Breast epithelium (tissue), 4 donors: ENCODE data around the gene SLC26A9. TPM values are rescaled to one million over a fixed set of nuclear protein-coding genes. Genes with fewer than 3 reads are reported as not detected.
A peak's percentile ranks its signal among the peaks of the same experiment; 100 is the strongest.

Experiments
- DNase-seq, 2 donors: peaks; one replicate each; pipeline ENCODE4 v3.0.0-alpha.2; 2019; ENCODE audit warnings: low spot score in 2 of 2
- H3K27ac ChIP-seq, 2 donors: fragments of 200-600 bp; sonication (generic) in 1 of 2; one replicate each; pipeline ENCODE4 v1.5.1; 2016 to 2019; ENCODE audit warnings: mild to moderate bottlenecking in 1 of 2
- H3K27me3 ChIP-seq, 2 donors: fragments of 200-600 bp; sonication (generic) in 1 of 2; one replicate each; pipeline versions ENCODE4 v1.5.1 to v1.6.0; 2017 to 2019; ENCODE audit warnings: control low read depth in 1 of 2, mild to moderate bottlenecking in 1 of 2
- H3K36me3 ChIP-seq: fragments of 200-600 bp; one replicate; pipeline ENCODE4 v1.5.1; 2019
- H3K4me1 ChIP-seq, 2 donors: fragments of 200-600 bp; sonication (generic); one replicate each; pipeline ENCODE4 v1.5.1; 2016 to 2019; ENCODE audit warnings: control low read depth in 1 of 2
- H3K4me3 ChIP-seq, 3 donors: fragments of 200-600 bp; sonication (generic); 1 replicate in 2 of 3; 2 replicates in 1 of 3; pipeline ENCODE4 v1.5.1; 2016 to 2019; ENCODE audit warnings: mild to moderate bottlenecking in 3 of 3, moderate library complexity in 2 of 3
- H3K9me3 ChIP-seq, 2 donors: fragments of 200-600 bp; sonication (generic) in 1 of 2; one replicate each; pipeline ENCODE4 v1.5.1; 2016 to 2019; ENCODE audit warnings: control low read depth in 1 of 2
- POLR2A ChIP-seq: fragments of 450-650 bp; IDR thresholded peaks from one replicate; pipeline ENCODE4 v1.6.1; 2016; ENCODE audit warnings: antibody characterized with exemption, mild to moderate bottlenecking, moderate library complexity
- POLR2AphosphoS5 ChIP-seq, 3 donors: sonication (generic); formaldehyde crosslinking; IDR thresholded peaks; one replicate each; pipeline ENCODE4 v1.6.1; 2017; ENCODE audit warnings: antibody characterized with exemption in 3 of 3
- intact Hi-C: fragments of 100-400 bp; cut with DNase I; formaldehyde crosslinking; loops from one replicate; pipeline ENCODE4 v1.15.1; 2023; ENCODE audit warnings: low total_unique reads
- total RNA-seq, 3 donors: library from RNA; depleted of rRNA; stranded (reverse); fragments of >200 nt; gene quantifications; one replicate each; pipeline ENCODE4 v1.1.0, GENCODE V29; 2016
- TF ChIP-seq, protein P1 (sequence below), 3 donors: fragments of 450-650 bp; IDR thresholded peaks; one replicate each; pipeline ENCODE4 v1.5.1; 2016 to 2017; ENCODE audit warnings: antibody characterized with exemption in 3 of 3, mild to moderate bottlenecking in 3 of 3, moderate library complexity in 3 of 3

Gene SLC26A9
- total RNA-seq, 3 donors from 2014 or later, result not detected

DNA sequence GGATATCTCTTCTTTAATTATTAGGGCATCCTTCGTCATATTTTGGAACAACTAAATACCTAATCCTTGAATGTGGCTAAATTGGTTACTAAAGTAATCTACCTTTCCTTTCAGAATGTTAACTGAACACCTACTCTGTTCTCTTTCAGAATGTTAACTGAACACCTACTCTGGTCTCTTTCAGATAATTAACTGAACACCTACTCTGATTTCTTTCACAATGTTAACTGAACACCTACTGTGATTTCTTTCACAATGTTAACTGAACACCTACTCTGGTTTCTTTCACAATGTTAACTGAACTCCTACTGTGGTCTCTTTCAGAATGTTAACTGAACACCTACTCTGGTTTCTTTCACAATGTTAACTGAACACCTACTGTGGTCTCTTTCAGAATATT is 38.0 kb upstream of the SLC26A9 start:
- peaks cover 0 to 3% of the 10 kb centered on the region in 2 donors for H3K27me3 ChIP-seq
- no peak overlapping the region for H3K4me3 ChIP-seq
- intact Hi-C loops, result loop anchor here (5.0 kb wide), 2 partner anchors 126 to 1431 kb away; no protein-coding TSS in a partner anchor
- peaks cover 0 to 10% of the 10 kb centered on the region in 2 donors for H3K4me1 ChIP-seq
- TF ChIP-seq POLR2AphosphoS5 (IDR thresholded peaks at IDR 0.05) (no peak), POLR2A (no peak)
- TF ChIP-seq, protein P1, sequence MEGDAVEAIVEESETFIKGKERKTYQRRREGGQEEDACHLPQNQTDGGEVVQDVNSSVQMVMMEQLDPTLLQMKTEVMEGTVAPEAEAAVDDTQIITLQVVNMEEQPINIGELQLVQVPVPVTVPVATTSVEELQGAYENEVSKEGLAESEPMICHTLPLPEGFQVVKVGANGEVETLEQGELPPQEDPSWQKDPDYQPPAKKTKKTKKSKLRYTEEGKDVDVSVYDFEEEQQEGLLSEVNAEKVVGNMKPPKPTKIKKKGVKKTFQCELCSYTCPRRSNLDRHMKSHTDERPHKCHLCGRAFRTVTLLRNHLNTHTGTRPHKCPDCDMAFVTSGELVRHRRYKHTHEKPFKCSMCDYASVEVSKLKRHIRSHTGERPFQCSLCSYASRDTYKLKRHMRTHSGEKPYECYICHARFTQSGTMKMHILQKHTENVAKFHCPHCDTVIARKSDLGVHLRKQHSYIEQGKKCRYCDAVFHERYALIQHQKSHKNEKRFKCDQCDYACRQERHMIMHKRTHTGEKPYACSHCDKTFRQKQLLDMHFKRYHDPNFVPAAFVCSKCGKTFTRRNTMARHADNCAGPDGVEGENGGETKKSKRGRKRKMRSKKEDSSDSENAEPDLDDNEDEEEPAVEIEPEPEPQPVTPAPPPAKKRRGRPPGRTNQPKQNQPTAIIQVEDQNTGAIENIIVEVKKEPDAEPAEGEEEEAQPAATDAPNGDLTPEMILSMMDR (IDR thresholded peaks at IDR 0.05), result no peak
- H3K27ac ChIP-seq, result no peak overlapping the region
- DNase-seq, result no peak
- H3K36me3 ChIP-seq, result no peaks in the 10 kb centered on the region
- H3K9me3 ChIP-seq, result no peaks in the 10 kb centered on the region

GRCh38 chr1:205980237-205980870 is 37.1 kb upstream of the SLC26A9 start:
- DNase-seq, result no peak
- no peak overlapping the region for H3K4me3 ChIP-seq
- intact Hi-C loops, result loop anchor here (5.0 kb wide), 2 partner anchors 127 to 1432 kb away; no protein-coding TSS in a partner anchor

GRCh38 chr1:205979301-205979700 is 36.0 kb upstream of the SLC26A9 start:
- no peak for DNase-seq
- Histone ChIP-seq H3K9me3 (no peaks in the 10 kb centered on the region), H3K27ac (no peak overlapping the region), H3K36me3 (no peaks in the 10 kb centered on the region), H3K4me1 (peaks cover 0 to 4% of the 10 kb centered on the region in 2 donors), H3K4me3 (no peak overlapping the region), H3K27me3 (peaks cover 0 to 4% of the 10 kb centered on the region in 2 donors)
- TF ChIP-seq POLR2AphosphoS5 (IDR thresholded peaks at IDR 0.05) (no peak), POLR2A (no peak)
- TF ChIP-seq, protein P1 (IDR thresholded peaks at IDR 0.05), result no peak
- intact Hi-C loops, result loop anchor here (10.0 kb wide), 1 partner anchor 184 kb away; no protein-coding TSS in a partner anchor

More at GRCh38 chr1:205980237-205980870, 37.1 kb upstream of the SLC26A9 start:
- TF ChIP-seq, protein P1 (IDR thresholded peaks at IDR 0.05), result no peak
- TF ChIP-seq POLR2AphosphoS5 (IDR thresholded peaks at IDR 0.05) (no peak), POLR2A (no peak)
- Histone ChIP-seq H3K4me1 (peaks cover 0 to 10% of the 10 kb centered on the region in 2 donors), H3K27me3 (peaks cover 0 to 4% of the 10 kb centered on the region in 2 donors), H3K9me3 (no peaks in the 10 kb centered on the region), H3K27ac (no peak overlapping the region), H3K36me3 (no peaks in the 10 kb centered on the region)

DNA sequence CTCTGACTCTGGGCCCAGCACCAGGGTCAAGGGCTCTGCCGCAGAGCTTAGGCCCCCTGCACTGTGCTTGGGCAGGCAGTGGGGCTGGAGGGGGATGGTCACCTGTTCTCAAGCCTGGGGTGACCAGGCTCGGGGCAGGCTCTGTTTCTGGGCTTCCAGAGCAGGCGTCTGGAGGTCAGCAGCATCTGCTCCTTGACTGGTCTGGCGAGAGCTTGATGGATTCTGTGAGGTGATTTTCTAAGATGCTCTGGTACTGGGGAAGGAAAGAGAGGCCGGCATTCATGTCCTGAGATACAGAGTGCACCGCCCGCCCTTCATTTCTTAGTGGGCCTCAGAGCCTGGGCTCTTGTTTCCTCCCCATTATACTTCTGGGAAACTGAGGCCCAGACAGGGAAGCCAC is 35.4 kb upstream of the SLC26A9 start:
- peaks cover 0 to 4% of the 10 kb centered on the region in 2 donors for H3K27me3 ChIP-seq
- H3K36me3 ChIP-seq, result no peaks in the 10 kb centered on the region
- H3K4me3 ChIP-seq, result no peak overlapping the region
- H3K27ac ChIP-seq, result no peak overlapping the region
- no peaks in the 10 kb centered on the region for H3K9me3 ChIP-seq
- intact Hi-C loops, result loop anchor here (10.0 kb wide), 1 partner anchor 184 kb away; no protein-coding TSS in a partner anchor
- H3K4me1 ChIP-seq, result no peaks in the 10 kb centered on the region
- no peak for DNase-seq
- TF ChIP-seq POLR2A (no peak), POLR2AphosphoS5 (IDR thresholded peaks at IDR 0.05) (no peak)
- TF ChIP-seq, protein P1 (IDR thresholded peaks at IDR 0.05), result no peak

GRCh38 chr1:205977402-205978014 is 34.3 kb upstream of the SLC26A9 start:
- Histone ChIP-seq H3K27me3 (peaks cover 0 to 4% of the 10 kb centered on the region in 2 donors), H3K9me3 (no peaks in the 10 kb centered on the region), H3K4me3 (no peak overlapping the region), H3K4me1 (no peaks in the 10 kb centered on the region), H3K27ac (no peak overlapping the region), H3K36me3 (no peaks in the 10 kb centered on the region)
- intact Hi-C loops, result loop anchor here (2.0 to 10.0 kb wide), 2 partner anchors 57 to 183 kb away; no protein-coding TSS in a partner anchor
- TF ChIP-seq, protein P1 (IDR thresholded peaks at IDR 0.05), result peak; percentile 89 to 95 (median 93)
- TF ChIP-seq POLR2AphosphoS5 (IDR thresholded peaks at IDR 0.05), result no peak
- DNase-seq, result peak; percentile 57 to 69
